ENCODE measurements around the gene APOH. TPM values are rescaled to one million over a fixed set of nuclear protein-coding genes. Genes with fewer than 3 reads are reported as not detected.

APOH gene
- total and polyA plus RNA-seq, 2 of the 13 experiments (the other 11 are each of a cell fraction or from before 2014, with no cell fraction given) = 4,846 to 5,748 TPM

DNA sequence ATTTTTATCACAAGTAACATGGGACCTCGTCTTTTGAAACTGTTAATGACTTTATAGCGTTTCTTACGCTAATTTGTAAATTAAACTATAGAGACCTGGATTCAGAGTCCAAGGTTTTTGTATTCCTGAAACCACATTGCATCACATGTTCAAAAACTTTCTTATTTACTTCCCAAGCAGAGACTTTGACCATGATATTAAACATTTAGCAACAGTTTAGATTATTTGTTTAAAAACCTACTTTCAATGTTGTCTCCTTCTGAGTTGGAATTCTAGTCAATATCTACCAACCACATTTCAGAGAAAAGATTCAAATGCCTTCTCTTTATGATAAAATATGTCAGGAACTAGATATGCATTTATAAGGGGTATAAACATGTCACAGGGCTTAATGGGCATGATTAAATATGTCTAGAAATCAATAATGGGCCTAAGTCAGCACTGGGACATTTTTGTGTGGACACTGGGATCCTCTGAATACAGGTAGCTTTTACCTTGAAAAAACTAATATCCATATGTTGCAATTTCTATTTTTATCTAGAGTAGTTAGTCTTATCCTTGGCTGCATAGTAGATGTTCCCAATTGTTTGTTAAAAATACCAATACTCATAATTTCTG is 6.3 kb upstream of the APOH start (continued):
- TF ChIP-seq, protein P1, sequence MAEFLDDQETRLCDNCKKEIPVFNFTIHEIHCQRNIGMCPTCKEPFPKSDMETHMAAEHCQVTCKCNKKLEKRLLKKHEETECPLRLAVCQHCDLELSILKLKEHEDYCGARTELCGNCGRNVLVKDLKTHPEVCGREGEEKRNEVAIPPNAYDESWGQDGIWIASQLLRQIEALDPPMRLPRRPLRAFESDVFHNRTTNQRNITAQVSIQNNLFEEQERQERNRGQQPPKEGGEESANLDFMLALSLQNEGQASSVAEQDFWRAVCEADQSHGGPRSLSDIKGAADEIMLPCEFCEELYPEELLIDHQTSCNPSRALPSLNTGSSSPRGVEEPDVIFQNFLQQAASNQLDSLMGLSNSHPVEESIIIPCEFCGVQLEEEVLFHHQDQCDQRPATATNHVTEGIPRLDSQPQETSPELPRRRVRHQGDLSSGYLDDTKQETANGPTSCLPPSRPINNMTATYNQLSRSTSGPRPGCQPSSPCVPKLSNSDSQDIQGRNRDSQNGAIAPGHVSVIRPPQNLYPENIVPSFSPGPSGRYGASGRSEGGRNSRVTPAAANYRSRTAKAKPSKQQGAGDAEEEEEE (CRISPR knock-in tag; IDR thresholded peaks at IDR 0.05; ENCODE audit: borderline replicate concordance) = no peak
- TF ChIP-seq KLF12 (CRISPR knock-in tag; IDR thresholded peaks at IDR 0.05; ENCODE audit: borderline replicate concordance) = no peak
- no peak for TF ChIP-seq LCORL (IDR thresholded peaks at IDR 0.05)
- no peak; the same call in 1 of the 2 replicates for TF ChIP-seq LCORL (CRISPR knock-in tag; IDR thresholded peaks at IDR 0.05)
- TF ChIP-seq, protein P2, sequence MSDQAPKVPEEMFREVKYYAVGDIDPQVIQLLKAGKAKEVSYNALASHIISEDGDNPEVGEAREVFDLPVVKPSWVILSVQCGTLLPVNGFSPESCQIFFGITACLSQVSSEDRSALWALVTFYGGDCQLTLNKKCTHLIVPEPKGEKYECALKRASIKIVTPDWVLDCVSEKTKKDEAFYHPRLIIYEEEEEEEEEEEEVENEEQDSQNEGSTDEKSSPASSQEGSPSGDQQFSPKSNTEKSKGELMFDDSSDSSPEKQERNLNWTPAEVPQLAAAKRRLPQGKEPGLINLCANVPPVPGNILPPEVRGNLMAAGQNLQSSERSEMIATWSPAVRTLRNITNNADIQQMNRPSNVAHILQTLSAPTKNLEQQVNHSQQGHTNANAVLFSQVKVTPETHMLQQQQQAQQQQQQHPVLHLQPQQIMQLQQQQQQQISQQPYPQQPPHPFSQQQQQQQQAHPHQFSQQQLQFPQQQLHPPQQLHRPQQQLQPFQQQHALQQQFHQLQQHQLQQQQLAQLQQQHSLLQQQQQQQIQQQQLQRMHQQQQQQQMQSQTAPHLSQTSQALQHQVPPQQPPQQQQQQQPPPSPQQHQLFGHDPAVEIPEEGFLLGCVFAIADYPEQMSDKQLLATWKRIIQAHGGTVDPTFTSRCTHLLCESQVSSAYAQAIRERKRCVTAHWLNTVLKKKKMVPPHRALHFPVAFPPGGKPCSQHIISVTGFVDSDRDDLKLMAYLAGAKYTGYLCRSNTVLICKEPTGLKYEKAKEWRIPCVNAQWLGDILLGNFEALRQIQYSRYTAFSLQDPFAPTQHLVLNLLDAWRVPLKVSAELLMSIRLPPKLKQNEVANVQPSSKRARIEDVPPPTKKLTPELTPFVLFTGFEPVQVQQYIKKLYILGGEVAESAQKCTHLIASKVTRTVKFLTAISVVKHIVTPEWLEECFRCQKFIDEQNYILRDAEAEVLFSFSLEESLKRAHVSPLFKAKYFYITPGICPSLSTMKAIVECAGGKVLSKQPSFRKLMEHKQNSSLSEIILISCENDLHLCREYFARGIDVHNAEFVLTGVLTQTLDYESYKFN (CRISPR knock-in tag; conservative IDR thresholded peaks at IDR 0.05) = peak; percentile 97
- TF ChIP-seq ESRRA (CRISPR knock-in tag; IDR thresholded peaks at IDR 0.05; ENCODE audit: low read depth) = no peak; the same call in 1 of the 2 replicates
- TF ChIP-seq STAG1 (CRISPR knock-in tag; IDR thresholded peaks at IDR 0.05) = no peak
- TF ChIP-seq RAD51 (IDR thresholded peaks at IDR 0.05; ENCODE audit: borderline replicate concordance) = no peak
- no peak for TF ChIP-seq ZNF253 (CRISPR knock-in tag; IDR thresholded peaks at IDR 0.05; ENCODE audit: borderline replicate concordance)
- TF ChIP-seq, protein P3, sequence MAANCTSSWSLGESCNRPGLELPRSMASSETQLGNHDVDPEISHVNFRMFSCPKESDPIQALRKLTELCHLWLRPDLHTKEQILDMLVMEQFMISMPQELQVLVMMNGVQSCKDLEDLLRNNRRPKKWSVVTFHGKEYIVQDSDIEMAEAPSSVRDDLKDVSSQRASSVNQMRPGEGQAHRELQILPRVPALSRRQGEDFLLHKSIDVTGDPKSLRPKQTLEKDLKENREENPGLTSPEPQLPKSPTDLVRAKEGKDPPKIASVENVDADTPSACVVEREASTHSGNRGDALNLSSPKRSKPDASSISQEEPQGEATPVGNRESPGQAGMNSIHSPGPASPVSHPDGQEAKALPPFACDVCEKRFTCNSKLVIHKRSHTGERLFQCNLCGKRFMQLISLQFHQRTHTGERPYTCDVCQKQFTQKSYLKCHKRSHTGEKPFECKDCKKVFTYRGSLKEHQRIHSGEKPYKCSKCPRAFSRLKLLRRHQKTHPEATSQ (CRISPR knock-in tag; IDR thresholded peaks at IDR 0.05; ENCODE audit: borderline replicate concordance) = no peak; the same call in 1 of the 2 replicates
- no peak for TF ChIP-seq ZNF432 (CRISPR knock-in tag; IDR thresholded peaks at IDR 0.05; ENCODE audit: borderline replicate concordance)
- TF ChIP-seq, protein P4, sequence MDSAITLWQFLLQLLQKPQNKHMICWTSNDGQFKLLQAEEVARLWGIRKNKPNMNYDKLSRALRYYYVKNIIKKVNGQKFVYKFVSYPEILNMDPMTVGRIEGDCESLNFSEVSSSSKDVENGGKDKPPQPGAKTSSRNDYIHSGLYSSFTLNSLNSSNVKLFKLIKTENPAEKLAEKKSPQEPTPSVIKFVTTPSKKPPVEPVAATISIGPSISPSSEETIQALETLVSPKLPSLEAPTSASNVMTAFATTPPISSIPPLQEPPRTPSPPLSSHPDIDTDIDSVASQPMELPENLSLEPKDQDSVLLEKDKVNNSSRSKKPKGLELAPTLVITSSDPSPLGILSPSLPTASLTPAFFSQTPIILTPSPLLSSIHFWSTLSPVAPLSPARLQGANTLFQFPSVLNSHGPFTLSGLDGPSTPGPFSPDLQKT (CRISPR knock-in tag; IDR thresholded peaks at IDR 0.05; ENCODE audit: borderline replicate concordance) = no peak
- TF ChIP-seq, protein P5, sequence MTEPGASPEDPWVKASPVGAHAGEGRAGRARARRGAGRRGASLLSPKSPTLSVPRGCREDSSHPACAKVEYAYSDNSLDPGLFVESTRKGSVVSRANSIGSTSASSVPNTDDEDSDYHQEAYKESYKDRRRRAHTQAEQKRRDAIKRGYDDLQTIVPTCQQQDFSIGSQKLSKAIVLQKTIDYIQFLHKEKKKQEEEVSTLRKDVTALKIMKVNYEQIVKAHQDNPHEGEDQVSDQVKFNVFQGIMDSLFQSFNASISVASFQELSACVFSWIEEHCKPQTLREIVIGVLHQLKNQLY (CRISPR knock-in tag; IDR thresholded peaks at IDR 0.05) = no peak; the same call in 1 of the 2 replicates
- TF ChIP-seq MYC (CRISPR knock-in tag; IDR thresholded peaks at IDR 0.05; ENCODE audit: borderline replicate concordance) = no peak
- no peak for TF ChIP-seq ZNF605 (CRISPR knock-in tag; IDR thresholded peaks at IDR 0.05)
- TF ChIP-seq ZNF747 (CRISPR knock-in tag; IDR thresholded peaks at IDR 0.05; ENCODE audit: borderline replicate concordance) = no peak
- no peak for TF ChIP-seq ZSCAN25 (CRISPR knock-in tag; IDR thresholded peaks at IDR 0.05)
- TF ChIP-seq MTA3 (CRISPR knock-in tag; IDR thresholded peaks at IDR 0.05) = no peak
- TF ChIP-seq ZNF451 (CRISPR knock-in tag; IDR thresholded peaks at IDR 0.05) = no peak
- no peak for TF ChIP-seq SMC3 (IDR thresholded peaks at IDR 0.05; ENCODE audit: low read length)
- peak; percentile 31; the same call in 1 of the 2 replicates for TF ChIP-seq SOX13 (IDR thresholded peaks at IDR 0.05)
- TF ChIP-seq SOX13 (CRISPR knock-in tag; conservative IDR thresholded peaks at IDR 0.05 in 1 of 2, IDR thresholded peaks at IDR 0.05 in 1 of 2) = peak in 1 of 2 experiments; percentile 79; a peak in 2 of 4 replicates

Measured in HepG2 (cell line).